ENCODE data around the gene CGREF1.

Gene CGREF1, protein sequence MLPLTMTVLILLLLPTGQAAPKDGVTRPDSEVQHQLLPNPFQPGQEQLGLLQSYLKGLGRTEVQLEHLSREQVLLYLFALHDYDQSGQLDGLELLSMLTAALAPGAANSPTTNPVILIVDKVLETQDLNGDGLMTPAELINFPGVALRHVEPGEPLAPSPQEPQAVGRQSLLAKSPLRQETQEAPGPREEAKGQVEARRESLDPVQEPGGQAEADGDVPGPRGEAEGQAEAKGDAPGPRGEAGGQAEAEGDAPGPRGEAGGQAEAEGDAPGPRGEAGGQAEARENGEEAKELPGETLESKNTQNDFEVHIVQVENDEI

DNA sequence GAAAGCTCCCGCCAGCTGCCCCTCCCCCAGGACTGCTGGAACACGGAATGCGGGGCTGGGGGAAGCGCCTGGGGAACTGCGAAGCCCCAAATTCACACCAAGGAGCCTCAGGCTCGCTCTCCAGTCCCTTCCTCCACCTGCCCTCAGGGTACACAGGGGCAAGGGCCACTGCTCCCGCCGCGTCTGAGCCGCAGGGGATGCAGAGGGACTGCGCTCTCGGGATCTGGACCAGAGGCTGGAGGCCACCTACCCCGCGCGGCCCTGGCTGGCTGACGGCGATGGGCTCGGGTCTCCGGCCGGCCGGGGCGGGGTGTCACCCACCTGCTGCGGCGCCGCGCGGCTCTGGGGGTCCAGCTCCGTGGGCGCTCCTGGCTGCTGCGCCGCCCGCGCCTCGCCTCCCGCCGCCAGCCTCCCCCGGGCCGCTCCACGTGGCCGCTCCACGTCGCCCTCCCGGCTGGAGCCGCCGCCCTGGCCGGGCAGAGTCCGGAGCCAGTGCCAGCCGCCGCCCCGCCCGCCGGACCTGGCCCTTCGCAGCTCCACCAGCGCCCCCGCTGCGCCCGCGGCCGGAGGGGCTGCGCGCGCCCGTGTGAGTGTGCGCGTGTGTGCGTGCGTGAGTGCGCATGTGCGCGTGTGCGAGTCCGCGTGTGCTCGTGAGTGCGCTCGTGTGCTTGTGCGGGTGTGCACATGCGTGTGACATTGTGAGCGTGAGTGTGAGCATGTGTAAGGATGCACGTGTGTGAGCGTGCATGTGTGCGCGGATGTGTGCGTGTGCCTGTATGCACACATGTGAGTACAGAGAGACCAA lies at the start of gene CGREF1:
Gene CGREF1, minus strand, starts transcription at position 604 of the 805 bp plus-strand sequence. CDS start 14,762 bp downstream, outside the sequence.
- DNase-seq (ENCODE audit: low read depth) = no peak

DNA sequence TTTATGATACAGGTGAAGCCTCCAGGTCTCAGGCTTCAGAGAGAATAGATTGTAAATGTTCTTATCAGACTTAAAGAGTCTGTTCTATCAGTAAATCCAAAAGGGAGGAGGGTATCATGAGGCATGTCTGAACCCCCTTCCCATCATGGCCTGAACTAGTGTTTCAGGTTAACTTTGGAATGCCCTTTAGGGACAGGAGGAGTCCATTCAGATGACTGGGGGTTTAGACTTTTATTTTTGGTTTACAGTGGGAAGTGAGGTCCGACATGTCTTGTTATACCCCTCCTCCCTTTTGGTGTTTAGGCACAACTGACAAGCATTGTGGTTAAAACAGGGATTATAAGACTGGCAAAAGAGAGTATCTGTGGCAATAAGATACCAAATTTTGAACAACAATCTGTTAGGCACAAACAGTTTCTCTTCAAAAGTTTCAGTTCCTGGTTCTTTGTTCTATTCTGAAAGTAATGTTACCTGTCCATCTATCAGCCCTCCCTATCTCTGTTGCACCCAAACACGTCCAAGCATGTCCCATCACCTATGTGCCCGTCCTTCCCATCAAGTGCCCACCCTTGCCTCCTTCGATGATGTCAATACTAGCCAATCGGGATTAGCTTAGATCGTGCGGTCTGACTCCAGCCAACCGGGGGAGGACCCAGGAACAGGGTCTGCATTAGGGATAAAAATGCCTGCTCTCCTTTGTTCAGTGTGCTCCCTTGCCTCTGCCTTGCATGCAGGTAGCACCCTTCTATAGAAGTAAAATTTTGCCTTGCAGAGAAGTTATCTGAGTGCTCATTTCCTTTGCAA lies 46.2 kb upstream of the CGREF1 start:
- no peak for DNase-seq (ENCODE audit: low read depth)

GRCh38 chr2:27162151-27163121 lies 43.5 kb upstream of the CGREF1 start:
- peak; percentile 36 for DNase-seq (ENCODE audit: low read depth)

- no peak for DNase-seq (ENCODE audit: low read depth)
These were observed 41.3 kb upstream of the CGREF1 start for GRCh38 chr2:27160191-27160590.

- no peak for DNase-seq (ENCODE audit: low read depth)
These were observed 40.3 kb upstream of the CGREF1 start for GRCh38 chr2:27159271-27159670.

DNA sequence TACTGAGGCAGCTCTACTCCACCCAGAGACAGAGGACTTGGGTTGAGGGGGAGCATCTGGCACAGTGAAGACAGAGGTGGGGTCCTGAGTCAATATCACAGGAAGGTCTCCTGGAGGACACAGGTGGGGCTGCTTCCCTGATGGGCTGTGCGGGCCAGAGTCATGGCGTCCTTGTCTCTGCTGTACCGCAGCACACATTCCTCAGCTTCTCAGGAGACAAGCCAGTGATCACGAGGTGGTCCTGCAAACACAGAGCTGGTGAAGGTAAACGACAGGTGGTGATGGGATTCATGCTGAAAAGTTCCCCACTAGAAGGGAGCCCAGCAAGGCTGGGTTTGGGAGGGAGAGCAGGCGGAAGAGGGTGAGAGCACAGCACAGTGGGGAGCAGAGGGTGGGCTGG lies 39.5 kb upstream of the CGREF1 start:
- DNase-seq (ENCODE audit: low read depth) = no peak

GRCh38 chr2:27155069-27155520 lies 36.2 kb upstream of the CGREF1 start:
- no peak for DNase-seq (ENCODE audit: low read depth)

DNA sequence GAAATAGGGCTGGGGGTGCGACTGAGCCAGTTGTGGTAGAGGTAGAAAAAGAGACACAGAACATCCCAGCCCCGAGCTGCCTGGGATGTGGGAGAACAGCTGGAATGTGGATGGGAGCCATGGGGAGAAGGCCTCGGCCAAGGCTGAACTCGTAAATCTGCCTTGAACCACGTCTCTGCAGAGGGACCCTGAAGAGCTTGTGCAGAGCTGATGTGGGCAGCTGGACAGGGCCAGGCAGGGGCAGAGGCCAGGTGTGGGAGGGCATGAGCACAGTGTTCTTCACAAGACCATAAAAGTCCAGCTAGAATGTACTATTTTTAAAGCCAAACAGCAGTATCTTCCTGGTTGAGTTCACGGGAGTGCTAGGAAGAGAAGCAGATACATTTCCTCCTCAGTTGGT lies 35.6 kb upstream of the CGREF1 start:
- DNase-seq (ENCODE audit: low read depth) = no peak

- DNase-seq (ENCODE audit: low read depth) = peak; percentile 55
These were observed 34.0 kb upstream of the CGREF1 start for GRCh38 chr2:27152796-27153464.

DNA sequence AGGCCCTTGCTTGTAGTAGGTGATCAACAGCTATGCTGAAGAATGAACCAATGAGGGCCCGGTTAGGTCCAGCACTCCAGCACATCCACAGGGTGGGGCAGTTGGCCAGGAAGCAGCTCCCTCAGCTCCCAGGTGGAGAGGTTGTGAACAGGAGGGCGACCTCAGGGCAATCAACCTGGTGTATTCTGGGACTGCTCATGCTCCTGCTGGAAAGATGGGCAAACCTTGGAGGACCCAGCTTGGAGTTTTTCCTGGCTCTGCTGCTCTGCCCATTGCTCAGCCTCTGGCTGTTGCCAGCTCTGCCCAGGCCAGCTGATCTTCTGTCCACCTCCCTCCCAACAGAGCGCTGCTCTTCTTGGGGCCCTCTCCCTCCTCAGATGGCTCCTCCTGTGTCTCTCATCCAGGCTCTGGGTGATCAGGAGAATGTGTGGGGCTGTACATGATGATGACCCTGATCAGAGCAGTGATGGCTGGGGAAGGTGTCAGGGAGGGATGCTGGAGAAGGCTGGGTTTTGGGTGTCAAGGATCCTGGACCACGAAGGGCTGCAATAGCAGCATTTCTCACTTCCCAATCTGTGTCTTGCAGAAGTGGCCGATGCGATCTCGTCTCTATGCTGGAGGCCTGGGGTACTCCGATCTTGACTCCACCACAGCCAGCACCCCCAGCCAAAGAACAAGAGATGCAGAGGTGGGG lies 33.3 kb upstream of the CGREF1 start:
- DNase-seq (ENCODE audit: low read depth) = no peak

DNA sequence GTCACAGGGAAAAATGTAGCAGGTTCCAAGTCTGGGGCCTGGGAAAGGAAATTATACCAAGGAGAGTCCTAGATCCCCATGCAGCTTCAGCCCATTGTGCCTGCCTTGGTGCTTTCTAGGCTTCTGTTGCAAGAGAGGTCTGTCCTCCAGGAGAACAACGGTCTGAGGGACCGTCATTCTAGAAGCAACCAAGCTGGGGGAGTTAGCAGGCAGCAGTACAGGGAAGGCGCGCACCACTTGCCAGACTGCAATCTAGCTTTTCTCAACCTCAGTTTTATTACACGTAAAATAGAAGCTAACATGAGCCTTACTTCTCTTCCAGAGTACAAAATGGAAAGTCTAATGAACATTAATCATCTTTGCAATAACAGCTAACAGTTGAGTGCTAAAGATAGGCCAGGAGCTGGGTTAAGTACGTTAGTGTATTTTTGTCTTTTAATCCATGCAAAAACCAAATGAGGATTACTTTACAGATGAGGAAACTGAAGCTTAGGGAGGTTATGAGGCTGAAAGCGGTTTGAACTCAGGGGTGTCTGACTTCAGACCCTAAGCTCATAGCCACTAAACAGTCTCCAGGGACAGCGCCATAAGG lies 31.8 kb upstream of the CGREF1 start:
- no peak for DNase-seq (ENCODE audit: low read depth)

GRCh38 chr2:27149570-27150405 lies 30.9 kb upstream of the CGREF1 start:
- no peak for DNase-seq (ENCODE audit: low read depth)

DNA sequence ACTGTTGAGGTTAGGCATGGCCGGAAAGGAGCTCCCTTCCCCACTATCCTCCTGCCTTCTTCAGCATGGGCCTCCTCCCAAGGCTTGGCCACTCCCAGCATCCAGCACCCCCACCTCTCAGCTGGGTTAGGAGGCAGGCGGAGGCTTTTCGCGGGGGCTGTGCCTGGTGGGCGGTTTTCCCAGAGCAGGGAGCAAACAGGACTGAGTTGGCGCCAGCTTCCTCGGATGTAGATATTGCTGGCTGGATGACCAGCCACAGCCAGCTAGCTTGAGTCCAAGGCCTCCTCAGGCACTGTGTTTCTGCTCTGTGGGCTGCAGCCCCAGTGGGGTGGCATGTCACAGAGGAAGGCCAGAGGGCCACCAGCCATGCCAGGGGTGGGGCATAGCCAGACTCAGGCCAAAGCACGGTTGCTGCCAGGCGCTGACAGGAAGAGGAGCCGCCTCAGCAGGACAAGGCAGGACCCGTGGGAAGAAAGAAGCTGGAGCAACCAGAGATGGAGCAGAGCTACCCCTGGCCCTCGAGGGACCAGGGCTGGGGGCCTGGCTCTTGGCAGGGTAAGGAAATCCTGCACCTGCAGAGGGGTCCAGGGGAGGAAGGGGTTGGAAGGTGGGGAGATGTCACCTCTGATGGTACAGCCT lies 30.0 kb upstream of the CGREF1 start, which contains the start of gene TCF23:
Gene TCF23, plus strand, starts transcription at position 204 of the 639 bp plus-strand sequence. Its CDS starts 130 bp downstream, at position 334.
- no peak for DNase-seq (ENCODE audit: low read depth)

GRCh38 chr2:27147935-27148334 lies 29.0 kb upstream of the CGREF1 start:
- no peak for DNase-seq (ENCODE audit: low read depth)

DNA sequence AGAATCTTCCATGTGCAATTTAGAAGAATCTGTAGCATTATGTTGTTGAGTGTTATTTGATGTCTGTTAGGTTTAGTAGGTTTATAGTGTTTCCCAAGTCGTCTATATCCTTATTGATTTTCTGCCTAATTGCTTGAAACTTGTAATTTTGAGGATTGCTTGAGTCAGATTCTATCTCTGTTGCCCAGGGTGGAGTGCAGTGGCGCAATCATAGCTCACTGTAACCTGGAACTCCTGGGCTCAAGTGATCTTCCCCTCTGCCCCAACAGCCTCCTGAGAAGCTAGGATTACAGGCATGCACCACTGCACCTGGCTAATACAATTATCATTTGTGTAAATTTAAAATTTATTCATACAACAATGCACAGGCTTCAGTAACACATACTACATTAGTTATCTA lies 26.8 kb upstream of the CGREF1 start:
- no peak for DNase-seq (ENCODE audit: low read depth)

- DNase-seq (ENCODE audit: low read depth) = no peak
These were observed 24.4 kb upstream of the CGREF1 start for GRCh38 chr2:27143285-27143684.

- no peak for DNase-seq (ENCODE audit: low read depth)
These were observed 20.4 kb upstream of the CGREF1 start, which contains the start of gene PRR30 for GRCh38 chr2:27139310-27139709. Gene PRR30 (minus strand): TSS chr2:27139410. CDS start chr2:27138329, 1,081 bp downstream.

DNA sequence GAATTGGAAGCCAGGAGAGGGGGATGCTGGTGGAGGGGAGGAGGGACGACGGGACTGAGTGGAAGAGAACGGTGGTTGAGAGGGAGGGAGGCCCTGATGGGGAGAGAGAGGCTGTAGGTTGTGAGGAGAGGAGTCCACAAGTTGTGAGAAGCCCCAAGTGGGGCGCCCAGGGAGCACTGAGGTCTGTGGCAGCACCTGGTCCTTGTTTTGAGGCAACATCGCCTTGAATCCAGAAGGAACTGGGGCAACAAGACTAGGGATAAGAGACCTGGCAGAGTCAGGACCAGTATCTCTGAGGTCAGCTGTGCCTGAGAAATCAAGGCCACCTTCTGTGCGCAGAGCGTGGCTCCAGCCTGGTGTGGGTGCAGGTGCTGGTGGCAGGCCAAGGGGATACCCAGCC lies 19.2 kb upstream of the CGREF1 start:
- DNase-seq (ENCODE audit: low read depth) = no peak

Measured in ELR (cell line).